Caco-2 (cell line): ENCODE data around the gene RAPGEF3. TPM values are rescaled to one million over a fixed set of nuclear protein-coding genes. Genes with fewer than 3 reads are reported as not detected.

ENCODE experiments used
- BruUV-seq: library from RNA; stranded (reverse); fragments of 400-500 nt; replicated peaks from 2 replicates; lab custom pipeline; 2021; lab: Mats Ljungman, UMichigan
- CTCF ChIA-PET: fragments of 300-600 bp; sonication (Branson Sonifier 250); formaldehyde crosslinking; loops from one replicate; lab custom pipeline; 2022; ENCODE audit warnings: antibody characterized with exemption; lab: Charles Lee
- POLR2A ChIA-PET: fragments of 300-600 bp; sonication (Branson Sonifier 250); formaldehyde crosslinking; loops from one replicate; lab custom pipeline; 2022; ENCODE audit warnings: antibody characterized with exemption; lab: Charles Lee
- DNase-seq, 2 experiments: peaks; one replicate each; pipeline versions ENCODE4 v3.0.0 to v3.0.0-alpha.2; 2020 to 2022
- H3K27me3 ChIP-seq: replicated peaks from 2 replicates; pipeline ENCODE4 v1.6.0; 2011; ENCODE audit warnings: low read length; ENCODE audit not compliant: control insufficient read depth, insufficient read depth
- H3K36me3 ChIP-seq: 2 replicates; pipeline ENCODE4 v1.5.1; 2011; ENCODE audit warnings: low read length; ENCODE audit not compliant: control insufficient read depth, insufficient read depth
- H3K4me1 ChIP-seq: fragments of 250-450 bp; sonication (Bioruptor Pico); 2 replicates; pipeline ENCODE4 v1.5.1; 2020; ENCODE audit warnings: mild to moderate bottlenecking
- H3K4me3 ChIP-seq: 2 replicates; pipeline ENCODE4 v1.5.1; 2011; ENCODE audit warnings: low read depth, mild to moderate bottlenecking, control low read depth, low read length
- H3K9me3 ChIP-seq: fragments of 250-450 bp; sonication (Bioruptor Pico); 2 replicates; pipeline ENCODE4 v1.5.1; 2020; ENCODE audit warnings: mild to moderate bottlenecking, moderate library complexity
- H3K27ac Mint-ChIP-seq: one replicate; pipeline ENCODE4 v1.8.0; 2022; ENCODE audit warnings: mixed read lengths; ENCODE audit not compliant: unreplicated experiment
- H3K27me3 Mint-ChIP-seq: one replicate; pipeline ENCODE4 v1.8.0; 2022; ENCODE audit warnings: mixed read lengths; ENCODE audit not compliant: insufficient read depth, unreplicated experiment
- H3K36me3 Mint-ChIP-seq: one replicate; pipeline ENCODE4 v1.8.0; 2022; ENCODE audit warnings: mild to moderate bottlenecking, mixed read lengths; ENCODE audit not compliant: insufficient read depth, unreplicated experiment
- H3K4me1 Mint-ChIP-seq: one replicate; pipeline ENCODE4 v1.8.0; 2022; ENCODE audit warnings: low read depth, mixed read lengths; ENCODE audit not compliant: unreplicated experiment
- H3K4me3 Mint-ChIP-seq: one replicate; pipeline ENCODE4 v1.8.0; 2022; ENCODE audit warnings: mild to moderate bottlenecking, moderate library complexity, mixed read lengths; ENCODE audit not compliant: unreplicated experiment
- H3K9me3 Mint-ChIP-seq: one replicate; pipeline ENCODE4 v1.8.0; 2022; ENCODE audit warnings: mixed read lengths; ENCODE audit not compliant: unreplicated experiment
- CTCF ChIP-seq, 2 experiments: fragments of 200-600 bp in 1 of 2; IDR thresholded peaks; 1 replicate in 1 of 2; 2 replicates in 1 of 2; pipeline versions ENCODE4 v1.5.1 to v1.8.0; 2011 to 2022; ENCODE audit warnings: antibody characterized with exemption in 1 of 2, control low read depth in 1 of 2, inconsistent platforms in 1 of 2, low read depth in 1 of 2, low read length in 1 of 2, mild to moderate bottlenecking in 1 of 2, moderate library complexity in 1 of 2; ENCODE audit not compliant: insufficient read depth in 1 of 2, severe bottlenecking in 1 of 2, unreplicated experiment in 1 of 2
- intact Hi-C: fragments of 100-400 bp; cut with micrococcal nuclease; formaldehyde crosslinking; loops from one replicate; pipeline ENCODE4 v1.10.0; 2022; ENCODE audit not compliant: unreplicated experiment
- total RNA-seq: library from RNA; stranded (reverse); gene quantifications from 2 replicates; pipeline ENCODE4 v1.2.3, GENCODE V29; 2022

The RAPGEF3 gene
- total RNA-seq, 1 experiment from 2014 or later, result 1.2 TPM

GRCh38 chr12:47802312-47802711 is 43.6 kb upstream of the RAPGEF3 start:
- peak; percentile 41 to 48 for TF ChIP-seq CTCF (IDR thresholded peaks at IDR 0.05; ENCODE audit: insufficient read depth in 1 of 2, low read depth in 1 of 2, low read length in 1 of 2, severe bottlenecking in 1 of 2, unreplicated experiment in 1 of 2)
- no peaks in the 10 kb centered on the region for H3K27me3 ChIP-seq
- Mint-ChIP-seq H3K4me1 (no peaks in the 10 kb centered on the region), H3K27ac (no peak overlapping the region), H3K27me3 (no peaks in the 10 kb centered on the region), H3K9me3 (no peaks in the 10 kb centered on the region), H3K4me3 (no peak overlapping the region), H3K36me3 (peaks cover 22% of the 10 kb centered on the region)
- no peaks in the 10 kb centered on the region for H3K9me3 ChIP-seq
- peaks cover 2% of the 10 kb centered on the region; the same call in 1 of the 2 replicates for H3K36me3 ChIP-seq
- POLR2A ChIA-PET, result no interaction called here
- intact Hi-C loops, result no loop called here
- CTCF ChIA-PET, result interaction anchor here (0.5 to 3.9 kb wide), 8 partner anchors 9 to 990 kb away, joined by 3 to 26 read pairs (median 4); partner anchors contain the start of gene VDR
- no peak overlapping the region for H3K4me3 ChIP-seq
- DNase-seq, result no peak
- peaks cover 4% of the 10 kb centered on the region; the same call in 1 of the 2 replicates for H3K4me1 ChIP-seq
- no TSS peak for BruUV-seq

GRCh38 chr12:47801904-47802246 is 43.2 kb upstream of the RAPGEF3 start:
- Histone ChIP-seq H3K27me3 (no peaks in the 10 kb centered on the region), H3K36me3 (peaks cover 3% of the 10 kb centered on the region; the same call in 1 of the 2 replicates), H3K9me3 (no peaks in the 10 kb centered on the region), H3K4me1 (no peaks in the 10 kb centered on the region), H3K4me3 (no peak overlapping the region)
- no TSS peak for BruUV-seq
- no peaks in the 10 kb centered on the region for H3K27me3 Mint-ChIP-seq
- peaks cover 22% of the 10 kb centered on the region for H3K36me3 Mint-ChIP-seq
- H3K9me3 Mint-ChIP-seq, result no peaks in the 10 kb centered on the region
- no peak for TF ChIP-seq CTCF (IDR thresholded peaks at IDR 0.05; ENCODE audit: insufficient read depth in 1 of 2, low read depth in 1 of 2, low read length in 1 of 2, severe bottlenecking in 1 of 2, unreplicated experiment in 1 of 2)
- H3K4me1 Mint-ChIP-seq, result no peaks in the 10 kb centered on the region
- intact Hi-C loops, result loop anchor here (1.0 kb wide), 1 partner anchor 36 kb away; no protein-coding TSS in a partner anchor
- DNase-seq, result no peak
- peak overlapping the region; percentile 23 for H3K27ac Mint-ChIP-seq
- POLR2A ChIA-PET, result no interaction called here
- CTCF ChIA-PET, result interaction anchor here (0.6 to 3.9 kb wide), 7 partner anchors 9 to 103 kb away, joined by 3 to 26 read pairs (median 4); partner anchors contain the start of gene VDR
- no peak overlapping the region for H3K4me3 Mint-ChIP-seq

GRCh38 chr12:47801170-47801903 is 42.7 kb upstream of the RAPGEF3 start:
- H3K36me3 ChIP-seq, result peaks cover 3% of the 10 kb centered on the region; the same call in 1 of the 2 replicates
- H3K27me3 ChIP-seq, result no peaks in the 10 kb centered on the region
- intact Hi-C loops, result loop anchor here (1.0 kb wide), 1 partner anchor 37 kb away; no protein-coding TSS in a partner anchor
- no peak overlapping the region for H3K4me3 Mint-ChIP-seq
- H3K9me3 Mint-ChIP-seq, result no peaks in the 10 kb centered on the region
- DNase-seq, result no peak
- no peaks in the 10 kb centered on the region for H3K27me3 Mint-ChIP-seq
- H3K27ac Mint-ChIP-seq, result peak overlapping the region; percentile 23
- H3K4me1 Mint-ChIP-seq, result no peaks in the 10 kb centered on the region
- no peaks in the 10 kb centered on the region for H3K4me1 ChIP-seq
- ChIA-PET POLR2A (no interaction called here), CTCF (interaction anchor here (1.4 to 3.9 kb wide), 3 partner anchors 34 to 103 kb away, joined by 4 to 26 read pairs (median 7); partner anchors contain the start of gene VDR)
- peaks cover 22% of the 10 kb centered on the region for H3K36me3 Mint-ChIP-seq
- peak in 1 of 2 experiments; percentile 5 for TF ChIP-seq CTCF (IDR thresholded peaks at IDR 0.05; ENCODE audit: insufficient read depth in 1 of 2, low read depth in 1 of 2, low read length in 1 of 2, severe bottlenecking in 1 of 2, unreplicated experiment in 1 of 2)
- BruUV-seq, result no TSS peak
- H3K4me3 ChIP-seq, result no peak overlapping the region
- H3K9me3 ChIP-seq, result no peaks in the 10 kb centered on the region
